C4-2B (cell line): ENCODE data around the gene CCL11.

ENCODE experiments used
- H3K27ac ChIP-seq: fragments of 450-650 bp; 2 replicates; pipeline ENCODE4 v1.5.1; 2017
- ZFX ChIP-seq: fragments of 450-650 bp; IDR thresholded peaks from 2 replicates; pipeline ENCODE4 v1.6.1; 2017
- TF ChIP-seq, protein P1 (sequence below): fragments of 450-650 bp; conservative IDR thresholded peaks from 2 replicates; pipeline ENCODE4 v1.5.1; 2017; ENCODE audit warnings: mild to moderate bottlenecking

CCL11 gene

DNA sequence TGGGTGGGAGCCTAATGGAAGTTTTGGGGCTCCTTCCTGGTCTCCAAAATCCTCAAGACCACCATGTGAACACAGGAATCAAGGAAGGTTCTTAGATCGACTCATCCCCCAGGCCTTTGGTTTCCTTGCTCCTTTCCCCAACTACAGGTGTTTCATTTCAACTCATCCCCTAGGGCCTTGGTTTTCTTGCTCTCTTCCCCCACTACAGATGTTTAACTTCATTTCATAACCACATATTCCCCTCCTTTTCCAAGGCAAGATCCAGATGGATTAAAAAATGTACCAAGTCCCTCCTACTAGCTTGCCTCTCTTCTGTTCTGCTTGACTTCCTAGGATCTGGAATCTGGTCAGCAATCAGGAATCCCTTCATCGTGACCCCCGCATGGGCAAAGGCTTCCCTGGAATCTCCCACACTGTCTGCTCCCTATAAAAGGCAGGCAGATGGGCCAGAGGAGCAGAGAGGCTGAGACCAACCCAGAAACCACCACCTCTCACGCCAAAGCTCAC is at the start of gene CCL11:
Gene CCL11 (plus strand): TSS at position 457 of the 507 bp plus-strand sequence. CDS start 67 bp downstream, outside the sequence.
- TF ChIP-seq, protein P1, sequence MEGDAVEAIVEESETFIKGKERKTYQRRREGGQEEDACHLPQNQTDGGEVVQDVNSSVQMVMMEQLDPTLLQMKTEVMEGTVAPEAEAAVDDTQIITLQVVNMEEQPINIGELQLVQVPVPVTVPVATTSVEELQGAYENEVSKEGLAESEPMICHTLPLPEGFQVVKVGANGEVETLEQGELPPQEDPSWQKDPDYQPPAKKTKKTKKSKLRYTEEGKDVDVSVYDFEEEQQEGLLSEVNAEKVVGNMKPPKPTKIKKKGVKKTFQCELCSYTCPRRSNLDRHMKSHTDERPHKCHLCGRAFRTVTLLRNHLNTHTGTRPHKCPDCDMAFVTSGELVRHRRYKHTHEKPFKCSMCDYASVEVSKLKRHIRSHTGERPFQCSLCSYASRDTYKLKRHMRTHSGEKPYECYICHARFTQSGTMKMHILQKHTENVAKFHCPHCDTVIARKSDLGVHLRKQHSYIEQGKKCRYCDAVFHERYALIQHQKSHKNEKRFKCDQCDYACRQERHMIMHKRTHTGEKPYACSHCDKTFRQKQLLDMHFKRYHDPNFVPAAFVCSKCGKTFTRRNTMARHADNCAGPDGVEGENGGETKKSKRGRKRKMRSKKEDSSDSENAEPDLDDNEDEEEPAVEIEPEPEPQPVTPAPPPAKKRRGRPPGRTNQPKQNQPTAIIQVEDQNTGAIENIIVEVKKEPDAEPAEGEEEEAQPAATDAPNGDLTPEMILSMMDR, result no peak
- TF ChIP-seq ZFX, result no peak
- H3K27ac ChIP-seq, result no peak within 1 kb of the TSS

DNA sequence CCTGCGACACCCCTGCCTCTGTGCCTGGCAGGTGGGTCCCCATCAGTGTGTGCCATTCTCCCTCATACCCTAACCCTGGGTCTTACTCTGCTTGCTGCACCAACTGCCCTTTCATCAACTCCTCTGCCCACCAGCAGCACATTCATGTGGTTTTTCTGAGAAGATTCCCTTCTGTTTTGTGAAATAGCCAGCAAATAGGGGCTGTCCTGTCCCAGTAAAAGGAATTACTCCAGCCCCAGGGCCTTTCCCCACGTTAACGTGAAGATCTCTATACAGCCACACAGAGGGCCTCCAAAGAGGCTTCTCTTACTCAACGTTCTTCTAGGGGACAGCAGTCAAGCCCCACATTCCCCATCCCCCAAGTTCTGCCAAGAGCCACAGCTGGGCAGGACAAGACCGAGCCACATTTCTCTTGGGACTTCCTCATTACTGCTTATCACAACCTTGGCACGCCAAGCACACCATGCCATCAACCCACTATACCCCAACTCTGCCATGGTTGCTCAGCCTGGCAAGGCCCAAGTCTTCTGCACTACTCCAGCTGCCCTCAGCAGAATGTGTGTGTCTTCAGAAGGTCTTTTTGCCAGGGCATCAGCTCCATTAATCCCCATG is 49.2 kb upstream of the CCL11 start:
- TF ChIP-seq, protein P1, result no peak
- H3K27ac ChIP-seq, result no peak overlapping the region

DNA sequence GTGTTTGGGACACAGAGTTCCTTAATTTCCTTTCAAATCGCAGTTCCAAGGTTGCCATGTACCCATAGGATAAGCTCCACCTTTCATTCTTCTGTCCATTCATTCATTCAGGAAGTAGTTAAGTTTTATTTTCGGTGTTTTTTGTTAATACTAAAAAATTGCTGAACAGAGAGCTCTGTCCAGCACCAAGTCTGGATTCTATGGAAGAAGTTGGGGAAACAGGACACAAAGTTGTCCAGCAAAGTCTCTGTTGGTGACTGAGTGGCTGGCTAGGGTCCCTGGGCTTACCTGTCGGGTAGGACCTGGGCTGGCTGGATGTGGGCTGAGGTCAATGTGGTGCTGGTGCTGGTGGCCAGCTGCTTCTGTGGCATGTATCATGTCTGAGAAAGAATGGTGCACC is 48.1 kb upstream of the CCL11 start:
- no peak overlapping the region for H3K27ac ChIP-seq
- TF ChIP-seq ZFX, result no peak
- TF ChIP-seq, protein P1, result no peak

DNA sequence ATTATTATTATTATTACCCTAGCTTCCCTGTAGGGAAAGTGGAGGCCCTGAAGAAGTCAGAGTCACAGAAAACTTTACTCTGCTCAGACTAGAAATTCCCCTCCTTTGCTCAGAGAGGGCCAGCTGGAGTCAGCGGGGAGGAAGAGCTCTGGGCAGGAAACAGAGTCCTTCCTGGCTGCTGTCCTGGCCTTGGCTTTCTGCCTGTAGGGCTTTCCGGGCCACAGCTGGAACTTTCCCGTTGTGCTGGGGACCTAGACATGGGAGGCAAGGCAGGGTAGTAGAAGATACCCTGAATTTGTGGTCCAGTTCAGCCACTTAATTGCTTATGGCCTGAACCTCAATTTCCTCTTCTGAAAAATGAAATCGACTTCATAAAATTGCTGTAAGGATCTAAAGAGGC is 44.5 kb upstream of the CCL11 start:
- TF ChIP-seq ZFX, result no peak
- TF ChIP-seq, protein P1, result no peak
- no peak overlapping the region for H3K27ac ChIP-seq

DNA sequence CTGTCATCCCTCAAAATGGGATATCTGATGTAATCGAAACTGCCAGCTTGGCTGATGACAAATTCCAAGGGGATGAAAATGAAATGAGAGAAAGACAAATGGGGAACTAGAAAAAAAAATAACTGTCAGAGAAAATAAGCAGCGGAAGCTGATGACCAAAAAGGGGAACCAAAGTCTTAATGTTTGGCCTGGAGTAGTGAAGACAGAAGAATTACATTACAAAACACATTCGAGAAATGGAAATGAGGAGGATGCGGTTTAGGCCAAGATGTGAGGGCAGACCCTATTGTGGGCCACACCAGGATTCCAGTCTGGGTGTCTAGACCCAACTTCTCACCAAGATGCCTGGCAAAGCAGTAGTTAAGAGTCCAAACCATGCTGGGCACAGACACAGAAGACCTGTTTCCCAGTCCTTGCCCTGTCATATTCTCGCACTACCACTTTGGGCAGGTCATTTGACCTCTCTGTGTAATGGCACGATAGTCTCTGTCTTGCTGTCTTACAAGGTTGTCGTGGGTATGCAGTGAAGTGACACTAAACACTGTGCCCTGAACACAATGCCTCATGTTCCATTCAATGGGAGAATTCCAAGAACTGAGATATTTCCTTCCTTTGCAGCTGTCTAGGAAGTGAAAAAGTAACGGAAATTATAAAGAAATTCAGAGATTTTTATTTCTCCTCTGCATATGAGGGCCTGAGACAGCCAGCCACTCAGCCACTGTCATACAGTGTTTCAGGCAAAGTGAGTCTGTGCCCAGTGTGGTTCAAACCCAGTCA is 42.8 kb upstream of the CCL11 start:
- no peak overlapping the region for H3K27ac ChIP-seq

DNA sequence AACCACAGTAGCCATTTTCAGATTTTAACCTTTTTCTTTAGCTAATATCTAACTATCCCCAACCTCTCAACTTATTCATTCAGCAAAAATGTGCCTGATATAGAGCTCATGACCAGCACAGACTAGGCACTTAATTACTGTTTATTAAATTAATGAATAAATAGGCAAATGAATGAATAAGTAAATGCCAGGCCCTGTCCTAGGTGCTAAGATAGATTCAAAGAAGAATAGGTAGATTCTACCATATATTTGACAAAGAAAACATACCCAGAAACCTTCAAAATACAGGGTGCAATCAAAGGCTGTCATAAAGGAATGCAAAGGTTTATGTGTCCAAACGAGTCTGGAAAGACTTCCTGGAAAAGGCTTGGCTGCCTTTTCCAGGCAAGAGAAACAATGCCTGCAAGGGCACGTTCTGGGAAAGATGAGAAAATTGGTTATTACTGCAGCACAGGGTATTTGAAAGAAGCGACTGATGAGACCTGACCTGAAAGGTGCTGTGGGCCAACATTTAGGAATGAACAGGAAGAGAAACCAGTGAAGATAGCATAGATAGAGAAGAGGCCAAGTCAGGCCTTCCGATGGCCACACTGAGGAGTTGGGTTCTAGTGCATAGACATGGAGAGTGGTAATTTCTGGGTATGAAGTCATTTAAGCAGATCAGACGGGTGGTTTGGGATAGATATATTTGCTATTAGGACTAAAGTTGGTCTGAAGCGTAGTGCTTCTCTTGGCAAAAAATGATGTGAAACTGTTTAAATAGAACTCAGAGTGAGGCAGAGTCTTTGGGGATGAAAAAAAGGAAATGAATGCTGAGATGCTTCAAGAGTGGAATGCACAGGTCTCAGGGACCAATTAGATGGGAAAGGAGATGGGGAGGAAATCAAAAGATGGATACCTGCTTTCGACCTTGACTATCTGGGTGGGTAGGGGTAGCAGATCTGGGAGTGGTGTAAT is 41.9 kb upstream of the CCL11 start:
- TF ChIP-seq, protein P1, result no peak
- TF ChIP-seq ZFX, result no peak
- H3K27ac ChIP-seq, result no peak overlapping the region

More for the DNA sequence above, 42.8 kb upstream of the CCL11 start:
- TF ChIP-seq, protein P1, result no peak
- no peak for TF ChIP-seq ZFX
